Measurements from ENCODE around the gene CPZ. TPM values are rescaled to one million over a fixed set of nuclear protein-coding genes. Genes with fewer than 3 reads are reported as not detected.

The CPZ gene
- total and polyA plus RNA-seq, 7 donors = 0.04 to 0.30 (median 0.08) TPM; not detected in 4

- no peaks in the 10 kb centered on the region for H3K9me3 ChIP-seq
- H3K4me1 ChIP-seq = no peaks in the 10 kb centered on the region
- intact Hi-C loops (cut with DNase I) = loop anchor here in 1 of 2 donors (2.0 to 10.0 kb wide), 2 partner anchors 131 to 353 kb away; no protein-coding TSS in a partner anchor
- no peak overlapping the region for H3K27ac ChIP-seq
- no peak for DNase-seq
- H3K4me3 ChIP-seq = no peak overlapping the region
- no peaks in the 10 kb centered on the region for H3K36me3 ChIP-seq (ENCODE audit: insufficient read depth in 1 of 2, low read depth in 1 of 2)
- no peak for ATAC-seq
- H3K27me3 ChIP-seq (ENCODE audit: insufficient read depth in 3 of 3, low read length in 2 of 3) = peaks cover 0 to 47% (median 21%) of the 10 kb centered on the region in 3 donors
- 52 to 59% (median 56%) methylated on average over 16 of the region's 16 CpGs for WGBS, 3 donors
- TF ChIP-seq, protein P1, sequence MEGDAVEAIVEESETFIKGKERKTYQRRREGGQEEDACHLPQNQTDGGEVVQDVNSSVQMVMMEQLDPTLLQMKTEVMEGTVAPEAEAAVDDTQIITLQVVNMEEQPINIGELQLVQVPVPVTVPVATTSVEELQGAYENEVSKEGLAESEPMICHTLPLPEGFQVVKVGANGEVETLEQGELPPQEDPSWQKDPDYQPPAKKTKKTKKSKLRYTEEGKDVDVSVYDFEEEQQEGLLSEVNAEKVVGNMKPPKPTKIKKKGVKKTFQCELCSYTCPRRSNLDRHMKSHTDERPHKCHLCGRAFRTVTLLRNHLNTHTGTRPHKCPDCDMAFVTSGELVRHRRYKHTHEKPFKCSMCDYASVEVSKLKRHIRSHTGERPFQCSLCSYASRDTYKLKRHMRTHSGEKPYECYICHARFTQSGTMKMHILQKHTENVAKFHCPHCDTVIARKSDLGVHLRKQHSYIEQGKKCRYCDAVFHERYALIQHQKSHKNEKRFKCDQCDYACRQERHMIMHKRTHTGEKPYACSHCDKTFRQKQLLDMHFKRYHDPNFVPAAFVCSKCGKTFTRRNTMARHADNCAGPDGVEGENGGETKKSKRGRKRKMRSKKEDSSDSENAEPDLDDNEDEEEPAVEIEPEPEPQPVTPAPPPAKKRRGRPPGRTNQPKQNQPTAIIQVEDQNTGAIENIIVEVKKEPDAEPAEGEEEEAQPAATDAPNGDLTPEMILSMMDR (IDR thresholded peaks at IDR 0.05) = no peak
These were observed 2.9 kb downstream of the CPZ start for GRCh38 chr4:8595237-8596087.

GRCh38 chr4:8596891-8597290 lies 4.3 kb downstream of the CPZ start:
- no peaks in the 10 kb centered on the region for H3K36me3 ChIP-seq (ENCODE audit: insufficient read depth in 1 of 2, low read depth in 1 of 2)
- no peak for DNase-seq
- H3K9me3 ChIP-seq = no peaks in the 10 kb centered on the region
- TF ChIP-seq, protein P1 (IDR thresholded peaks at IDR 0.05) = no peak
- peaks cover 0 to 40% (median 15%) of the 10 kb centered on the region in 3 donors for H3K27me3 ChIP-seq (ENCODE audit: insufficient read depth in 3 of 3, low read length in 2 of 3)
- H3K27ac ChIP-seq = no peak overlapping the region
- no peaks in the 10 kb centered on the region for H3K4me1 ChIP-seq
- 78 to 85% (median 82%) methylated on average over 9 of the region's 9 CpGs for WGBS, 3 donors
- ATAC-seq = no peak
- intact Hi-C loops (cut with DNase I) = loop anchor here in 1 of 2 donors (10.0 kb wide), 1 partner anchor 132 kb away; no protein-coding TSS in a partner anchor
- no peak overlapping the region for H3K4me3 ChIP-seq

DNA sequence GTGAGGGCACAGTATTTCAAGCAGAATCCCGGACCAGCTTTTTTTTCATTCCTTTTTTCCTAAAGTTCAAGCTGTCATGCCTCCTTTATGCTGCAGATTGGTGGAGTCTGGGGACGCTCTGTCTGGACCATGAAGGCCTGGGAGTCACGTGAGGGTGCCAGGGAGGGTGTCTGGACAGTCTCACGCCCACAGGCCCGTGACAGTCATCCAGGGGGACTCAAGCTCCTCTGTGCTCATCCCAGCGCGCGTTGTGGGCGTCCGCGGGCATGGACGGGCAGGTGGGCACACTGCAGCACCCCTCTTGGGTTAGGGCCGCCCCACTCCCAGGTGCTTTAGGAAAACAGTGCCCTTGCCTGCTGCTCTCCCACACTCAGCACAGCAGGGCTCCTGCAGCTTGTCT lies 4.8 kb downstream of the CPZ start:
- no peaks in the 10 kb centered on the region for H3K9me3 ChIP-seq
- no peak overlapping the region for H3K4me3 ChIP-seq
- H3K27me3 ChIP-seq (ENCODE audit: insufficient read depth in 3 of 3, low read length in 2 of 3) = peaks cover 0 to 35% (median 13%) of the 10 kb centered on the region in 3 donors
- 85 to 88% (median 88%) methylated on average over 13 of the region's 13 CpGs for WGBS, 3 donors
- no peak overlapping the region for H3K27ac ChIP-seq
- no peaks in the 10 kb centered on the region for H3K36me3 ChIP-seq (ENCODE audit: insufficient read depth in 1 of 2, low read depth in 1 of 2)
- TF ChIP-seq, protein P1 (IDR thresholded peaks at IDR 0.05) = no peak
- intact Hi-C loops (cut with DNase I) = loop anchor here in 1 of 2 donors (10.0 kb wide), 1 partner anchor 133 kb away; no protein-coding TSS in a partner anchor
- no peak for DNase-seq
- no peaks in the 10 kb centered on the region for H3K4me1 ChIP-seq
- no peak for ATAC-seq

DNA sequence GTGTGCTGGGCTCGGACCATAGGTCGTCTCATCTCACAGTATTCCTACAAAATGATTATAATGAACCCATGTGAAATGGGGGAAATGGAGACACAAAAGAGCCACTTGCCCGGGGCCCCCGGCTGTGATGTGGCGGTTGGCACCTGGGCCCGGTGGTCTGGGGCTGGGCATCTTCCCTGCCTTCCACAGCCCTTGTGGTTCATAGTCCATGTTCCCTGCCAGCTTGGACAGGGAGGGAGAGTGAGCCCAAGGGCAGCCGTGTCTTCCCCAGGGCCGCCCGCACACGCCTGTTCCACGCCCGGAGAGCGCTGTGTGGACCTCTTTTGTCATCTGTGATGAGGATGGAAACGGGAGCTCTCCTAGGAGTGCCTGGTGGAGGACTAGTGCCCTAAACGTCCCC lies 5.2 kb downstream of the CPZ start:
- no peaks in the 10 kb centered on the region for H3K36me3 ChIP-seq (ENCODE audit: insufficient read depth in 1 of 2, low read depth in 1 of 2)
- intact Hi-C loops (cut with DNase I) = loop anchor here in 1 of 2 donors (10.0 kb wide), 1 partner anchor 133 kb away; no protein-coding TSS in a partner anchor
- TF ChIP-seq, protein P1 (IDR thresholded peaks at IDR 0.05) = no peak
- DNase-seq (no peak), ATAC-seq (no peak)
- H3K27ac ChIP-seq = no peak overlapping the region
- 83 to 92% (median 88%) methylated on average over 15 of the region's 15 CpGs for WGBS, 3 donors
- peaks cover 0 to 31% (median 11%) of the 10 kb centered on the region in 3 donors for H3K27me3 ChIP-seq (ENCODE audit: insufficient read depth in 3 of 3, low read length in 2 of 3)
- no peaks in the 10 kb centered on the region for H3K9me3 ChIP-seq
- no peaks in the 10 kb centered on the region for H3K4me1 ChIP-seq
- H3K4me3 ChIP-seq = no peak overlapping the region
